K562 (cell line): Measurements from ENCODE around the gene CCL8. TPM values are rescaled to one million over a fixed set of nuclear protein-coding genes. Genes with fewer than 3 reads are reported as not detected.

ENCODE experiments used
- ATAC-seq: fragments of 200-7000 bp; cut with Tn5 transposase; 3 replicates; pipeline ENCODE4 v1.9.1; 2020; ENCODE audit warnings: moderate library complexity
- BruUV-seq: library from RNA; stranded (reverse); fragments of 400-500 nt; replicated peaks from 2 replicates; lab custom pipeline; 2021; lab: Mats Ljungman, UMichigan
- CTCF ChIA-PET: fragments of 300-600 bp; formaldehyde crosslinking; extraction: SDS; loops from one replicate; lab custom pipeline; 2021; ENCODE audit warnings: low intra/inter-chr PET ratio; lab: Yijun Ruan, JAX
- POLR2A ChIA-PET: fragments of 300-600, 350-650 bp; sonication (Branson Sonifier 250); formaldehyde crosslinking; extraction: SDS; loops from one replicate; lab custom pipeline; 2021; ENCODE audit warnings: antibody characterized with exemption, inconsistent platforms; lab: Yijun Ruan, JAX
- DNase-seq, 4 experiments: peaks; one replicate each; pipeline versions ENCODE4 v3.0.0 to v3.0.0-alpha.2; 2011 to 2018; ENCODE audit warnings: low spot score in 3 of 4, mixed read lengths in 3 of 4; ENCODE audit errors: extremely low read depth in 1 of 4
- FAIRE-seq: peaks from 2 replicates; lab custom pipeline; 2011; peaks lifted over from hg19 to GRCh38; lab: Jason Lieb, UNC
- H2AFZ ChIP-seq: 2 replicates; pipeline ENCODE4 v1.6.0; 2011; ENCODE audit warnings: low read depth, low read length, control low read depth, inconsistent platforms
- H3K27ac ChIP-seq: fragments of 200-600 bp; 3 replicates; pipeline ENCODE4 v1.8.0; 2011; ENCODE audit warnings: low read depth, mild to moderate bottlenecking, control low read depth, inconsistent platforms, low read length, moderate library complexity, mixed read lengths; ENCODE audit errors: extremely low read depth
- H3K27me3 ChIP-seq, 2 experiments: fragments of 300-600 bp in 1 of 2; 2 replicates in 1 of 2; 3 replicates in 1 of 2; pipeline versions ENCODE4 v1.6.0 to v1.8.0; 2011; ENCODE audit warnings: inconsistent platforms in 2 of 2, low read length in 2 of 2, mild to moderate bottlenecking in 1 of 2, mixed read lengths in 1 of 2, moderate library complexity in 1 of 2; ENCODE audit not compliant: control insufficient read depth in 2 of 2, insufficient read depth in 2 of 2
- H3K36me3 ChIP-seq: fragments of 300-600 bp; 3 replicates; pipeline ENCODE4 v1.8.0; 2011; ENCODE audit warnings: mild to moderate bottlenecking, low read length, inconsistent platforms; ENCODE audit not compliant: control insufficient read depth, insufficient read depth
- H3K4me1 ChIP-seq, 2 experiments: fragments of 200-600 bp in 1 of 2; replicated peaks in 1 of 2; 2 replicates in 1 of 2; 3 replicates in 1 of 2; pipeline versions ENCODE4 v1.5.1 to v1.8.0; 2011; ENCODE audit warnings: inconsistent platforms in 2 of 2, low read length in 2 of 2, mild to moderate bottlenecking in 1 of 2, mixed read lengths in 1 of 2, moderate library complexity in 1 of 2; ENCODE audit not compliant: control insufficient read depth in 2 of 2, insufficient read depth in 2 of 2
- H3K4me2 ChIP-seq: 2 replicates; pipeline ENCODE4 v1.6.1; 2011; ENCODE audit warnings: low read length, control low read depth, inconsistent platforms, mixed read lengths; ENCODE audit not compliant: insufficient read depth
- H3K4me3 ChIP-seq: fragments of 200-600 bp; sonication (generic), shearing (Covaris generic); 2 replicates; pipeline ENCODE4 v1.5.1; 2016; ENCODE audit warnings: control low read depth, inconsistent platforms
- H3K79me2 ChIP-seq: fragments of 200-600 bp; 3 replicates; pipeline ENCODE4 v1.8.0; 2011; ENCODE audit warnings: low read length, inconsistent platforms; ENCODE audit not compliant: control insufficient read depth, insufficient read depth
- H3K9ac ChIP-seq, 2 experiments: 2 replicates each; pipeline versions ENCODE4 v1.6.0 to v1.6.1; 2011; ENCODE audit warnings: low read depth in 2 of 2, low read length in 2 of 2, control low read depth in 1 of 2, inconsistent platforms in 1 of 2, mild to moderate bottlenecking in 1 of 2, mixed read lengths in 1 of 2; ENCODE audit not compliant: insufficient read depth in 1 of 2
- H3K9me1 ChIP-seq: one replicate; pipeline ENCODE4 v1.6.0; 2011; ENCODE audit warnings: inconsistent platforms, mild to moderate bottlenecking, low read length, moderate library complexity; ENCODE audit not compliant: control insufficient read depth, insufficient read depth
- H3K9me3 ChIP-seq: replicated peaks from 2 replicates; pipeline ENCODE4 v1.5.1; 2011; ENCODE audit warnings: low read depth, low read length, inconsistent platforms; ENCODE audit not compliant: control insufficient read depth, insufficient read depth
- H4K20me1 ChIP-seq: replicated peaks from 2 replicates; pipeline ENCODE4 v1.6.1; 2011; ENCODE audit warnings: low read length, inconsistent platforms, mixed read lengths; ENCODE audit not compliant: control insufficient read depth, insufficient read depth
- CBFA2T3 ChIP-seq: fragments of 450-650 bp; IDR thresholded peaks from 2 replicates; pipeline ENCODE4 v1.6.1; 2017
- FOXJ3 ChIP-seq: sonication (generic); formaldehyde crosslinking; IDR thresholded peaks from 2 replicates; pipeline ENCODE4 v1.4.0; 2020; ENCODE audit warnings: mild to moderate bottlenecking, missing genetic modification reagents
- GTF2E2 ChIP-seq: fragments of 200-800 bp; sonication (Bioruptor generic); IDR thresholded peaks from 2 replicates; pipeline ENCODE4 v1.6.1; 2016; ENCODE audit warnings: missing genetic modification characterization, missing compliant biosample characterization
- L3MBTL2 ChIP-seq: fragments of 450-650 bp; IDR thresholded peaks from 2 replicates; pipeline ENCODE4 v1.6.1; 2016; ENCODE audit warnings: mild to moderate bottlenecking, moderate library complexity
- TFE3 ChIP-seq: fragments of 450-650 bp; formaldehyde crosslinking; IDR thresholded peaks from 2 replicates; pipeline ENCODE4 v1.4.0; 2020; ENCODE audit warnings: mild to moderate bottlenecking, mixed read lengths
- TRIM24 ChIP-seq, 2 experiments: fragments of 450-650 bp; IDR thresholded peaks; 2 replicates each; pipeline ENCODE4 v1.6.1; 2016
- ZC3H4 ChIP-seq: sonication (generic); formaldehyde crosslinking; IDR thresholded peaks from 2 replicates; pipeline ENCODE4 v1.9.0; 2021; ENCODE audit warnings: missing genetic modification reagents, borderline replicate concordance
- ZNF311 ChIP-seq: fragments of 250-450 bp; sonication (Bioruptor Pico); IDR thresholded peaks from 2 replicates; pipeline ENCODE4 v1.4.0; 2020; ENCODE audit warnings: mild to moderate bottlenecking, moderate library complexity
- ZNF695 ChIP-seq: fragments of 450-650 bp; formaldehyde crosslinking; IDR thresholded peaks from 2 replicates; pipeline ENCODE4 v1.4.0; 2020; ENCODE audit warnings: mild to moderate bottlenecking, moderate library complexity
- ZSCAN29 ChIP-seq: fragments of 450-650 bp; IDR thresholded peaks from 2 replicates; pipeline ENCODE4 v1.6.1; 2017
- WGBS: fragments of 100-300 bp; shearing (Covaris generic); methylation state at CpG from one replicate; pipeline ENCODE4 v1.1.6; 2016; ENCODE audit warnings: low coverage, mixed read lengths; ENCODE audit not compliant: insufficient coverage; ENCODE audit errors: missing lambda C conversion rate; 5-methylcytosine and 5-hydroxymethylcytosine counted together
- in situ Hi-C: fragments of 300-500 bp; cut with MboI; formaldehyde crosslinking; loops from 4 replicates; pipeline ENCODE4 v1.15.0; 2018; ENCODE audit warnings: inconsistent platforms, mixed read lengths
- intact Hi-C: fragments of 100-400 bp; cut with micrococcal nuclease; formaldehyde crosslinking; loops from 2 replicates; pipeline ENCODE4 v1.14.2; 2022
- polyA plus RNA-seq, 8 experiments: library from polyadenylated mRNA; depleted of rRNA in 4 of 8; stranded (reverse) in 5 of 8; unstranded in 3 of 8; fragments of >200 nt; fragmentation: Nextera tagmentation in 2 of 8; fragmentation: Illumina TruSeq in 1 of 8; extraction: Ambion mirVana in 2 of 8; extraction: Trizol in 1 of 8; gene quantifications; 2 replicates each; pipeline versions ENCODE4 v1.2.1 to v1.2.3, GENCODE V29; 2011 to 2014; ENCODE audit warnings: inconsistent platforms in 1 of 8, missing spikeins in 1 of 8
- total RNA-seq, 7 experiments: library from RNA; depleted of rRNA in 6 of 7; stranded (reverse); fragments of >200 nt in 6 of 7; fragmentation: Illumina TruSeq in 2 of 7; extraction: Trizol in 2 of 7; gene quantifications; 2 replicates each; pipeline versions ENCODE4 v1.2.1 to v1.2.3, GENCODE V29; 2011 to 2021; ENCODE audit warnings: low replicate concordance in 1 of 7
- TF ChIP-seq, protein P1 (sequence below): fragments of 250-450 bp; sonication (Bioruptor Pico); IDR thresholded peaks from 2 replicates; pipeline ENCODE4 v1.4.0; 2020; ENCODE audit warnings: mild to moderate bottlenecking
- TF ChIP-seq, protein P2 (sequence below), 2 experiments: fragments of 450-650 bp; IDR thresholded peaks; 2 replicates each; pipeline ENCODE4 v1.6.1; 2018; ENCODE audit warnings: mild to moderate bottlenecking in 2 of 2, low read depth in 1 of 2; ENCODE audit not compliant: partially characterized antibody in 2 of 2

Gene CCL8
- total and polyA plus RNA-seq, 9 of the 15 experiments (the other 6 are each of a cell fraction or from before 2014, with no cell fraction given) = 0.06 TPM; not detected in 8

DNA sequence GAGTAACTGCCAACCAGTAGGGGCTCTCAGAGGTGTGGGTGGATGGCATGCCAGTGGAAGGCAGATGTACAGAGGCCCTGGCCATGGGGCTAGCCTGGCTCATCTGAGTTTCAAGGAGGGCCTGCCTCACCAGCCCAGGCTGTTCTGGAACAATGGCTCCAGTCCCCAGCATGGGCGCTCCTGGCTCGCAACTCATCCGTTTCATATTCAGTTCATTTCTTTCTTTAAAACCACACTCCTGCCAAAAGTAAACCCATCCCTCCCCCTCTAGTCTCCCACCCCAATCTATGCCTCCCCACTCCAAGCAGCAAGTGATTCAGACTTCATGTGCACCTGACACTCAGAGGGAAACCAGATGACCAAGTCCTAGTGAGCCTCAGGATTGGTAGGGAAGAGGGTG, 39.4 kb downstream of the CCL8 start (continued):
- TF ChIP-seq, protein P1, sequence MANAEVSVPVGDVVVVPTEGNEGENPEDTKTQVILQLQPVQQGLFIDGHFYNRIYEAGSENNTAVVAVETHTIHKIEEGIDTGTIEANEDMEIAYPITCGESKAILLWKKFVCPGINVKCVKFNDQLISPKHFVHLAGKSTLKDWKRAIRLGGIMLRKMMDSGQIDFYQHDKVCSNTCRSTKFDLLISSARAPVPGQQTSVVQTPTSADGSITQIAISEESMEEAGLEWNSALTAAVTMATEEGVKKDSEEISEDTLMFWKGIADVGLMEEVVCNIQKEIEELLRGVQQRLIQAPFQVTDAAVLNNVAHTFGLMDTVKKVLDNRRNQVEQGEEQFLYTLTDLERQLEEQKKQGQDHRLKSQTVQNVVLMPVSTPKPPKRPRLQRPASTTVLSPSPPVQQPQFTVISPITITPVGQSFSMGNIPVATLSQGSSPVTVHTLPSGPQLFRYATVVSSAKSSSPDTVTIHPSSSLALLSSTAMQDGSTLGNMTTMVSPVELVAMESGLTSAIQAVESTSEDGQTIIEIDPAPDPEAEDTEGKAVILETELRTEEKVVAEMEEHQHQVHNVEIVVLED (CRISPR knock-in tag) = no peak
- TF ChIP-seq ZNF695 = no peak
- TF ChIP-seq ZNF311 (CRISPR knock-in tag) = no peak
- no peak for TF ChIP-seq GTF2E2 (tag)

DNA sequence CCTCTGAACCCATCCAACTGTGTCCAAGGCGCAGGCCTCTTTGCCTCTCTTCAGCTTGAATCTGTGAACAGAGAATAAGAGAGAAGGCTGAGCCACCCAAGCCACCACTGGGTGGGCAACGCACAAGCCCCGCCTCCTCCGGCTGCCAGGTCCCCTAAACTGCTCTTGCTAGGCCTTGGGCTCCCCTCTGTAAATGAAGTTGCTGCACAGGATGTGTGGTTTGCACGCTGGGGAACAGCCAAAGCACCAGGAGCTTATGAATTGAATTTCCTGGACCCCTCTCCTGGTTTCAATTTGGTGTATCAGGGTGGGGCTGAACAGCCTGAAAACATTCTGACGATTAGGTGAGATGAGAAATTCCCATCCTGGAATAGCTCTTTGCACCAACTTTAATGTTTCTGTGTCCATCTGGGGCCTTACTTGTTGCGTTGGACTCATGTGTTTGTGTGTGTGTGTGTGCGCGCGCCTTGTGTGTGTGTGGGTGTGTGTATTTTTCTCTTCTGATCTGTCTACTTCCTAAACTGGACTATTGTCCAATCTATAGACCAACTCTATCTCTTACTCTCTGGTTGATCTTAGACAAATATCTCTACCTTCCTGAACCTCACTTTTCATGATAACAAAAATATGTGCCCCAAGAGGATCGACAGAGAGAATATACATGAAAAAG, 41.5 kb downstream of the CCL8 start:
- Histone ChIP-seq H3K27me3 (no peaks in the 10 kb centered on the region; a peak in 1 of 5 replicates), H3K4me1 (no peaks in the 10 kb centered on the region), H3K4me3 (no peak overlapping the region), H3K9ac (no peak overlapping the region), H3K79me2 (no peaks in the 10 kb centered on the region), H3K4me2 (no peak overlapping the region), H3K9me3 (no peaks in the 10 kb centered on the region), H4K20me1 (no peaks in the 10 kb centered on the region), H3K9me1 (no peaks in the 10 kb centered on the region), H3K27ac (no peak overlapping the region), H2AFZ (no peak overlapping the region), H3K36me3 (no peaks in the 10 kb centered on the region)
- in situ Hi-C loops = loop anchor here (5.0 kb wide), 1 partner anchor 158 kb away; no protein-coding TSS in a partner anchor
- ATAC-seq = no peak
- intact Hi-C loops = loop anchor here (1.0 to 5.0 kb wide), 2 partner anchors 43 to 160 kb away; partner anchors contain the start of gene CCL8
- POLR2A ChIA-PET = interaction anchor here (0.6 to 1.6 kb wide), 7 partner anchors 12 to 661 kb away, joined by 3 to 6 read pairs (median 4); no protein-coding TSS in a partner anchor
- 30% methylated on average over 11 of the region's 11 CpGs for WGBS
- no TSS peak for BruUV-seq
- no peak for DNase-seq
- FAIRE-seq = no peak
- CTCF ChIA-PET = interaction anchor here (0.6 to 10.2 kb wide), 6 partner anchors 29 to 636 kb away, joined by 4 to 214 read pairs (median 10); no protein-coding TSS in a partner anchor
- no peak for TF ChIP-seq L3MBTL2
- no peak for TF ChIP-seq TFE3 (CRISPR knock-in tag)
- TF ChIP-seq, protein P2, sequence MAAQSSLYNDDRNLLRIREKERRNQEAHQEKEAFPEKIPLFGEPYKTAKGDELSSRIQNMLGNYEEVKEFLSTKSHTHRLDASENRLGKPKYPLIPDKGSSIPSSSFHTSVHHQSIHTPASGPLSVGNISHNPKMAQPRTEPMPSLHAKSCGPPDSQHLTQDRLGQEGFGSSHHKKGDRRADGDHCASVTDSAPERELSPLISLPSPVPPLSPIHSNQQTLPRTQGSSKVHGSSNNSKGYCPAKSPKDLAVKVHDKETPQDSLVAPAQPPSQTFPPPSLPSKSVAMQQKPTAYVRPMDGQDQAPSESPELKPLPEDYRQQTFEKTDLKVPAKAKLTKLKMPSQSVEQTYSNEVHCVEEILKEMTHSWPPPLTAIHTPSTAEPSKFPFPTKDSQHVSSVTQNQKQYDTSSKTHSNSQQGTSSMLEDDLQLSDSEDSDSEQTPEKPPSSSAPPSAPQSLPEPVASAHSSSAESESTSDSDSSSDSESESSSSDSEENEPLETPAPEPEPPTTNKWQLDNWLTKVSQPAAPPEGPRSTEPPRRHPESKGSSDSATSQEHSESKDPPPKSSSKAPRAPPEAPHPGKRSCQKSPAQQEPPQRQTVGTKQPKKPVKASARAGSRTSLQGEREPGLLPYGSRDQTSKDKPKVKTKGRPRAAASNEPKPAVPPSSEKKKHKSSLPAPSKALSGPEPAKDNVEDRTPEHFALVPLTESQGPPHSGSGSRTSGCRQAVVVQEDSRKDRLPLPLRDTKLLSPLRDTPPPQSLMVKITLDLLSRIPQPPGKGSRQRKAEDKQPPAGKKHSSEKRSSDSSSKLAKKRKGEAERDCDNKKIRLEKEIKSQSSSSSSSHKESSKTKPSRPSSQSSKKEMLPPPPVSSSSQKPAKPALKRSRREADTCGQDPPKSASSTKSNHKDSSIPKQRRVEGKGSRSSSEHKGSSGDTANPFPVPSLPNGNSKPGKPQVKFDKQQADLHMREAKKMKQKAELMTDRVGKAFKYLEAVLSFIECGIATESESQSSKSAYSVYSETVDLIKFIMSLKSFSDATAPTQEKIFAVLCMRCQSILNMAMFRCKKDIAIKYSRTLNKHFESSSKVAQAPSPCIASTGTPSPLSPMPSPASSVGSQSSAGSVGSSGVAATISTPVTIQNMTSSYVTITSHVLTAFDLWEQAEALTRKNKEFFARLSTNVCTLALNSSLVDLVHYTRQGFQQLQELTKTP (IDR thresholded peaks at IDR 0.05; ENCODE audit: low read depth in 1 of 2, partially characterized antibody in 2 of 2) = no peak
- no peak for TF ChIP-seq CBFA2T3
- TF ChIP-seq FOXJ3 (CRISPR knock-in tag) = no peak
- TF ChIP-seq ZSCAN29 = no peak
- TF ChIP-seq ZC3H4 (CRISPR knock-in tag) = no peak
- TF ChIP-seq TRIM24 (IDR thresholded peaks at IDR 0.05) = no peak
